HUES6 (cell line): ENCODE data around the gene CUL7.

Experiments used
- H3K27ac ChIP-seq: 2 replicates; pipeline ENCODE4 v1.7.0; 2013; ENCODE audit warnings: low read depth, mild to moderate bottlenecking, low read length, inconsistent platforms
- H3K27me3 ChIP-seq: 2 replicates; pipeline ENCODE4 v1.6.1; 2013; ENCODE audit warnings: low read length; ENCODE audit not compliant: control insufficient read depth, insufficient read depth
- H3K36me3 ChIP-seq: 2 replicates; pipeline ENCODE4 v1.6.1; 2013; ENCODE audit warnings: low read length; ENCODE audit not compliant: control insufficient read depth, insufficient read depth
- H3K4me1 ChIP-seq: 2 replicates; pipeline ENCODE4 v1.6.1; 2013; ENCODE audit warnings: low read length; ENCODE audit not compliant: control insufficient read depth, insufficient read depth
- H3K4me3 ChIP-seq: 2 replicates; pipeline ENCODE4 v1.5.1; 2013; ENCODE audit warnings: low read depth, low read length
- H3K9ac ChIP-seq: one replicate; pipeline ENCODE4 v1.6.1; 2013; ENCODE audit warnings: mild to moderate bottlenecking, low read length
- H3K9me3 ChIP-seq: 2 replicates; pipeline ENCODE4 v1.6.1; 2013; ENCODE audit warnings: low read depth, low read length; ENCODE audit not compliant: control insufficient read depth, insufficient read depth

Gene CUL7

DNA sequence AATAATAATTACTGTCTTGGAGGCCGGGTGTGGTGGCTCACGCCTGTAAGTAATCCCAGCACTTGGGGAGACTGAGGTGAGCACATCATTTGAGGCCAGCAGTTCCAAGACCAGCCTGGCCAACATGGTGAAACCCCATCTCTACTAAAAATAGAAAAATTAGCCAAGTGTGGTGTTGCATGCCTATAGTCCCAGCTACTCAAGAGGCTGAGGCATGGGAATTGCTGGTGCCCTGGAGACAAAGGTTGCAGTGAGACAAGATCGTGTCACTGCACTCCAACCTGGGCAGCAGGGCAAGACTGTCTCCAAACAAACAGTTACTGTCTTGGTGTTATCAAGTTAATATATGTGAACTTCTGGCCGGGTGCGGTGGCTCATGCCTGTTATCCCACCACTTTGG lies 27.3 kb downstream of the CUL7 start:
- Histone ChIP-seq H3K9me3 (no peaks in the 10 kb centered on the region), H3K27me3 (no peaks in the 10 kb centered on the region), H3K9ac (no peak overlapping the region), H3K36me3 (peaks cover 67% of the 10 kb centered on the region), H3K4me1 (no peaks in the 10 kb centered on the region), H3K27ac (no peak overlapping the region), H3K4me3 (no peak overlapping the region)

DNA sequence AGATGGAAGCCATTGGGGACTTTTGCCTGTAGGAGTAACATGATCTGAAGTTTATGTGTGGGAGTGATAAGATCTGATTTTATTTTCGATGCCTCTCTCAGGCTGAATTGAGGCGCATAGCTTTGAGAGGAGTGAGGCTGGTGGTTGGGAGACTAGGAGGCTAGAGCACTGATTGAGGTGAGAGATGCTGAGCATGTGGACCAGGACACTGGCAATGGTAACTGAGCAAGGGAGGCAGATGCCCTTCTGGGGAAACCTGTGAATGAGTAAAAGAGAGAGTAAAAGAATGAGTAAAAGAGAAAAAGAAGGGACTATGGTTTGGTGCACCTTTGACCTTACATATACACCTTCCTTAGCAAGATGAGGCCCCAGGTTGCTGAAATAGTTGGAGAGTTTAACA lies 29.2 kb downstream of the CUL7 start:
- Histone ChIP-seq H3K9me3 (no peaks in the 10 kb centered on the region), H3K27ac (no peak overlapping the region), H3K4me1 (peaks cover 5% of the 10 kb centered on the region; the same call in 1 of the 2 replicates), H3K36me3 (peaks cover 63% of the 10 kb centered on the region), H3K9ac (no peak overlapping the region), H3K27me3 (no peaks in the 10 kb centered on the region), H3K4me3 (no peak overlapping the region)

DNA sequence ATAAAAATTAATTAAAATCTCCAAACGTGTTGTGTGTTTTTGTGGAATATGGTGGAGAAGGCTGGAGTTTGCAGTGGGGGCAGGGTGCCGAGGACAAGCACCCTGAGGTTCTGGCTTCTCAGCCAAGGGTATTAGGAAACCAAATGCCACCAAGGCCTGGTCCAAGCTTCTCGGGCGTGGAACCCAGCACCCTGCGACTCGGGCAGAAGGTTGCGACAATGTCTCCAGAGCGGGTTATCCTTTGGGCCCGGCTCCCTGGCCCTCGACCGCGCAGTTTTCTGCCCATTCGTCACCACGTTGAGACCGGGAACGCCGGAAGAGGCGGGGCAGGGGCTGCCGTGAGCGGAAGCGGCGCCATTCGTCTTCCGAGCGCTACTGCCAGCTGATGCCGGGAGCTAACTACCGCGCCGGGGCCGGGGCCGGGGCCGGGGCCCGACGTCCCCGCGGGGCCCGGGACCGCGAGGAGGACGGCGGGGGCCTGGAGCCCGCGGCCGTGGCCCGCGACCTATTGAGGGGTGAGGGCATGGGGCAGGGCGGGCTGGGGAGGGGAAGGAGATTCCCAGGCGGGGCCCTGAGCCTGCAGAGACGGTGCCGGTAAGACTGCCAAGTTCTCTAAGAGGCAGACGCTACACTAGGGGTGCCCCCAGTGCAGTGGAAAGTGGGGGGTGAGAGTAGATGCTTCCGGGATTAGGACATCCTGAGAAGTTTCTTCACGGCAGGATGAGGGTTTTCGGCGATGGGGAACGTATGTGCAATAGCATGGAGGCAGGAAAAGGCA lies 32.2 kb downstream of the CUL7 start, which contains the start of gene RRP36:
Gene RRP36, plus strand, starts transcription at position 354 of the 778 bp plus-strand sequence. Its CDS starts 32 bp downstream, at position 386.
- Histone ChIP-seq H3K27ac (peak within 1 kb of the TSS; percentile 76), H3K4me3 (peak within 1 kb of the TSS; percentile 93), H3K27me3 (no peaks in the 10 kb centered on the region), H3K9ac (peak within 1 kb of the TSS; percentile 96), H3K36me3 (peaks cover 52% of the 10 kb centered on the region), H3K9me3 (no peaks in the 10 kb centered on the region), H3K4me1 (peaks cover 5% of the 10 kb centered on the region; the same call in 1 of the 2 replicates)

DNA sequence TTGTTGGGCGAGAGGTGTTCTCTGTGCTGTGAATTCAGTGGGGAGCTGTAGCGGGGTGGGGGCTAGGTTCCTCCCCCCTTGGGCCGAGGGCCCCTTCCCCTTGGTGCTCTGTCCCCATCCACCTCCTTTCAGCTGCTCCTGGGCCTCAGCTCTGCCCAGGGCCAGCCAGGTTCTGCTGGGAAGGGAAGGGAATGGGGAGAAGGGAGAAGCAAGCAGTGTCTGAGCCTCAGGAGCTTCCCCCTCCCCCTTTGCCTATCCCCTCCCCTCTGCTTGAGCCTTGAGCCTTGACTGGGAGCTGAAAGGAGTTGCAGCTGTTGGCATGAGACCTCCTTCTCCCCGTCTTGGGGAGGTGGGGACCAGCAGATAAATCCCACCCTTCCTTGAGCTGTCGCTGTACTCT lies 32.8 kb downstream of the CUL7 start:
- Histone ChIP-seq H3K36me3 (peaks cover 46% of the 10 kb centered on the region), H3K27ac (peak overlapping the region; percentile 76), H3K9ac (peak overlapping the region; percentile 76), H3K9me3 (no peaks in the 10 kb centered on the region), H3K4me3 (peak overlapping the region; percentile 93), H3K27me3 (no peaks in the 10 kb centered on the region), H3K4me1 (peaks cover 5% of the 10 kb centered on the region; the same call in 1 of the 2 replicates)

DNA sequence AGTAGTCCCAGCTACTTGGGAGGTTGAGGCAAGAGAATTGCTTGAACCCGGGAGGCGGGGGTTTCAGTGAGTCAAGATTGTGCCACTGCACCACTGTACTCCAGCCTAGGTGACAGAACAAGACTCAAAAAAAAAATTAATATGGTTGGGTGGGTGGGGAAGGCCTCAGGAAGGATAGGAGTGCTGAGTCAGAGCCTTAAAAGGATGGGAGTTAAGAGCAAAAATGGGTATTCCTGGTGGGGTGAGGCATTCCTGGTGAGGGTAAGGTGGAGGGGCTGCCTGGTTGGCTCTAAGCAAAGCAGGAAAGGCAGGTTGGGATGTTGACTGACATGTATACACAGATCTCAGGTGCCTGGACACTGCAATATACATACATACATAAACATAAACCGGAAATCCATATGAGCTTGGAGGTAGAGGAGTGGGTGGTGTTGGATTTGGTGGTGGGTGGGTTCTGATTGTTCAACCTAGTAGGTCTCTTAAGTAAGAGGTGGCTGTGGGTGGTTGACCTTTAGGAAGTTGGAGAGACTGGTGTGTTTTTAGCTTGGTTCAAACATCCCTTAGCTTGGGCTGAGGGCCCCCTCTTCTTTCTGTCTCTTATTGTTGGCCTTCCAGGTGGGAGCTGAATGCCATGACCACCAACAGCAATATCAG lies 33.5 kb downstream of the CUL7 start:
- Histone ChIP-seq H3K4me3 (0 out of 2 replicates have a peak overlapping the region, but pooled peaks have one; percentile 93), H3K9me3 (no peaks in the 10 kb centered on the region), H3K27me3 (no peaks in the 10 kb centered on the region), H3K27ac (no peak overlapping the region), H3K4me1 (peaks cover 5% of the 10 kb centered on the region; the same call in 1 of the 2 replicates), H3K36me3 (peaks cover 42% of the 10 kb centered on the region), H3K9ac (peak overlapping the region; percentile 39)

DNA sequence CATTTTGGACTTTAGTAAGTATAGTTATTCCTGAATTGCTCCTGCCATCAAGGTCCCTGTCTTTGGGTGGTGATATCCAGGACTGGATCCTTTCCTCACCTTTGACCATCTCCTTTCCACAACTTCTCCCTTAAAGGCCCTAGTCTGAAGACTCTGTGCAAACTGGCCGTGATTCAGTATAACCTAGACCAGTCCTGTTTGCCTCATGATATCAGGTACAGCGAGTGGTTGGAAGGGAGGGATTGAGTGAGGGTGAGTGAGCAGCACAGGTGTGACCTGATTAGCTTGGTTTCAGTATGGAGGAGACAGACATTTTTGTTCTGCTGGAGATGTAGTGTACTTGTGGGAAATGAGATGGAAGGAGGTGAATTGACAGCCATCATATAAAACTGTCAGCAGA lies 34.5 kb downstream of the CUL7 start:
- Histone ChIP-seq H3K27me3 (no peaks in the 10 kb centered on the region), H3K27ac (no peak overlapping the region), H3K36me3 (peaks cover 32% of the 10 kb centered on the region), H3K4me3 (no peak overlapping the region), H3K4me1 (peaks cover 5% of the 10 kb centered on the region; the same call in 1 of the 2 replicates), H3K9ac (no peak overlapping the region), H3K9me3 (no peaks in the 10 kb centered on the region)

DNA sequence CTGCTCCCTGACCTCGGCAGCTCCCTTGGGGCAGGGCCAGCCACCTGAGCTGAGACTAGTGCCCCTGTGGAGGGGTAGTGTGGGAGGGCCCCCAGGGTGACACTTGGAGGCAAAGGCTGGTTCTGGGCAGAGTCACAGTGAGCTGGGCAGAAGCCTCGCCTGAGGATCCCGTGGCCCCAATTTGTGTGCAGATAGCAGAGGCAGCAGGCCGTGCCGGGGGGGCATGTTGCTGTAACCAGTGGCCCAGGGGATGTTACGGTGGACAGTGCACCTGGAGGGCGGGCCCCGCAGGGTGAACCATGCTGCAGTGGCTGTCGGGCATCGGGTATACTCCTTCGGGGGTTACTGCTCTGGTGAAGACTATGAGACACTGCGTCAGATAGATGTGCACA lies 36.7 kb downstream of the CUL7 start:
- peaks cover 13% of the 10 kb centered on the region for H3K4me1 ChIP-seq

DNA sequence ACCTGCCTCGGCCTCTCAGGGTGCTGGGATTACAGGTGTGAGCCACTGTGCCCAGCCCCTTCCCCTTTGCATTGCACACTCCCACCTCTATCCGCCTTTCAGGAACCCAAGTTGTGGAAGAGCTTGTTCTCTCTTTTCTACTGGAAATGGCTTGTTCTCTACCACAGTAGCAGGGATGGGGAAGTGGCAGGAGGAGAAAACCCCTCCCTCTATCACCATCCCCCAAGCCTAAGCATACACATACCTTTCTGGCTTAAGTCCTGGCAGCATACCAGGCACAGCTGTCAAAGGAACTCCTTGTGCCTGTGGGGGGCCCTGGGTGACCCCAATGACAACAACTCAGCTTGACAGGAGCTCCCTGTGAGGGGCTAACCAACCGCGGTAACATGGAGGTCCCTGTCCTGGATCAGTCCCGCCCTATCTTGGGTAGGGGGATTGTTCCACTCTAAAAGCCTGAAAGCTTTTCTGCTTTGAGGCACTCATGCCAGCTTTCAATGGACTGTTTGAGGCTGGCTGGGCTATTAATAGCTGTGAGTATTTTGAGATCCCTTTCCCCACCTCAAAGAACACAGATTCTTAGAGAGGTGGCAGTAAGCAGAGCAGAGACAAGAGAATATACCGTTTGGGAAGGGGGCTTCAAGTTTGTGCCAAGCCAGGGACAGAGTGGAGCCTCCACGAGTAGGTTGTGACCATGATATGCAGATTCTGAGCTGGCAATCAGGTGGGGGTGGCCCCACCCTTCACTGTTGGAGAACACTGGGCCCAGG lies 37.3 kb downstream of the CUL7 start:
- H3K9me3 ChIP-seq: no peaks in the 10 kb centered on the region
- H3K36me3 ChIP-seq: peaks cover 41% of the 10 kb centered on the region
- H3K4me3 ChIP-seq: no peak overlapping the region
- no peaks in the 10 kb centered on the region for H3K27me3 ChIP-seq
- no peak overlapping the region for H3K27ac ChIP-seq
- H3K4me1 ChIP-seq: peaks cover 13% of the 10 kb centered on the region
- no peak overlapping the region for H3K9ac ChIP-seq

More for the DNA sequence above, 36.7 kb downstream of the CUL7 start:
- H3K27me3 ChIP-seq: no peaks in the 10 kb centered on the region
- H3K4me3 ChIP-seq: no peak overlapping the region
- peaks cover 36% of the 10 kb centered on the region for H3K36me3 ChIP-seq
- no peak overlapping the region for H3K27ac ChIP-seq
- no peaks in the 10 kb centered on the region for H3K9me3 ChIP-seq
- H3K9ac ChIP-seq: no peak overlapping the region

DNA sequence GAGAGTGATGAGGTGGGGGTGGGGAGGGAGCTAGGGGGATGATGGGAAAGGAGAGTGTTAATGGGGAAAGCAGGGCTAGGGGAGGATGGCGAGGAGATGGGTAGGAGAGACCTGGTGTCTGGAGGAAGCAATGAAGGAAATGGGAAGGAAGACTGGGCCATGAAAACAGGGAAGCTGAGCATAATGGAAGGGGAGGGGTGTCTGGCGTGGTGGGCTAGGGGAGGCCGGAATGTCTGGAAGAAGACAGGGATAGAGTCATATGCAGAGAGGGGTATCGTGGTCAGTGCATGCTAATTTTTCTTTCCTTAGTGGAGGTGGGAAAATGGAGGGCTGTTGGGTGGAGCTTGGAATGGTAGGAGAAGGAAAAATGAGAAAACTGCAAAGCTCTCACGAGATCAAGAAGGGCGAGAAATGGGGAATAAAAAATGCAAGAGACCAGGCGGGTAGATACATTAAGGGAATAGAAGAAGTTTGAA lies 39.2 kb downstream of the CUL7 start:
- Histone ChIP-seq H3K36me3 (peaks cover 52% of the 10 kb centered on the region), H3K4me1 (peaks cover 8% of the 10 kb centered on the region), H3K27me3 (no peaks in the 10 kb centered on the region), H3K9ac (peak overlapping the region; percentile 84), H3K4me3 (peak overlapping the region; percentile 93), H3K27ac (no peak overlapping the region; the same call in 1 of the 2 replicates), H3K9me3 (no peaks in the 10 kb centered on the region)

DNA sequence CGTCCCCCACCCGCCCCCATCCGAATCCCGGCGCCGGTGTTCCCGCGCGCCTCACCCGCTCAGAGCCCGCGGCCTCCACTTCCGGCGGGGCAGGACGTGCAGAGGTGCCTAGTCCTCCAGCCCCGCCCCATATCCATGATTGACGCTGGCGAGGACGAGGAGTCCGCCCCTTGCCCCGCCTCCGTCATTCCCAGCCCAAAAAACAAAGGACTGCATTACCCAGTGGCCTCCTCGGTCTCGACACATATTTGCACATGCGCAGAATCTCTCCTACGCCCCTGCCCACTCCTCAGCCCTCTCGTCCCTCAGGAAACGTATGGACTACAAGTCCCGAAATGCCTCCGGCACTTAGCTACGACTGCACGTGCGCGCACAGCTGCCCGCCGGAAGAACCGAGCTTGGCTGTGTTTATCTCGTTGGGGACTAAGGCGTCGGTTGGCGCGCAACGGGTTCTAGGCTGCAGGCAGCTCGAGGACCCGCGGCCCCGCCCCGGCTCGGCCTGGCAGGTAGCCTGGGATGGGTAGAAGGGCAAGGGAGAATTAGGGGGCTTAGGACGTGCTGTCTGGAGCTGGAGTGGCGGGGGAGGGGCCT lies 39.7 kb downstream of the CUL7 start, which contains the start of the genes KLHDC3 and MEA1:
Gene KLHDC3, plus strand, starts transcription at position 407 of the 591 bp plus-strand sequence. CDS start 2,944 bp downstream, outside the sequence.
Gene MEA1, minus strand, starts transcription at position 104 of the 591 bp plus-strand sequence. CDS start 133 bp downstream, outside the sequence.
- H3K36me3 ChIP-seq: peaks cover 52% of the 10 kb centered on the region
- H3K9me3 ChIP-seq: no peaks in the 10 kb centered on the region

More for the DNA sequence above, 39.7 kb downstream of the CUL7 start, which contains the start of the genes KLHDC3 and MEA1:
- H3K27me3 ChIP-seq: no peaks in the 10 kb centered on the region
- peak within 1 kb of the TSS; percentile 93 for H3K4me3 ChIP-seq
- peak within 1 kb of the TSS; percentile 84 for H3K9ac ChIP-seq
- peaks cover 8% of the 10 kb centered on the region for H3K4me1 ChIP-seq
- no peak within 1 kb of the TSS; the same call in 1 of the 2 replicates for H3K27ac ChIP-seq
